ENCODE measurements around the gene CIB2. TPM values are rescaled to one million over a fixed set of nuclear protein-coding genes. Genes with fewer than 3 reads are reported as not detected.

The CIB2 gene
- total and polyA plus RNA-seq, 2 donors (not counting 1 experiment from before 2014, with no cell fraction given), result 0.97 to 3.2 TPM

GRCh38 chr15:78164010-78164409 lies 32.8 kb upstream of the CIB2 start:
- ATAC-seq (ENCODE audit: low read depth), result no peak
- Histone ChIP-seq H2AFZ (ENCODE audit: insufficient read depth, low read depth, low read length, poor library complexity, severe bottlenecking) (no peak overlapping the region), H3K36me3 (replicated peaks in 1 of 2; ENCODE audit: control extremely low read depth in 1 of 2, control insufficient read depth in 1 of 2, extremely low read depth in 1 of 2, insufficient read depth in 2 of 2, low read length in 1 of 2) (peaks cover 14 to 62% of the 10 kb centered on the region in 2 experiments), H3K27me3 (replicated peaks in 1 of 4; ENCODE audit: control extremely low read depth in 1 of 4, control insufficient read depth in 3 of 4, insufficient read depth in 4 of 4, low read length in 3 of 4) (no peaks in the 10 kb centered on the region), H3K4me3 (ENCODE audit: control extremely low read depth in 1 of 5, extremely low read depth in 1 of 5, insufficient read depth in 1 of 5, low read depth in 2 of 5, low read length in 4 of 5) (no peak overlapping the region), H3K27ac (ENCODE audit: low read length in 2 of 2) (no peak overlapping the region), H3K79me2 (ENCODE audit: control insufficient read depth, insufficient read depth, low read length) (peaks cover 16% of the 10 kb centered on the region), H3K4me2 (replicated peaks; ENCODE audit: low read depth, low read length, poor library complexity, severe bottlenecking) (no peak overlapping the region), H3K4me1 (ENCODE audit: control insufficient read depth in 2 of 2, insufficient read depth in 2 of 2, low read length in 2 of 2) (peaks cover 22 to 23% of the 10 kb centered on the region in 2 donors), H4K20me1 (ENCODE audit: control insufficient read depth, insufficient read depth, low read length, poor library complexity, severe bottlenecking) (no peaks in the 10 kb centered on the region), H3K9me3 (ENCODE audit: control extremely low read depth in 1 of 3, control insufficient read depth in 2 of 3, insufficient read depth in 1 of 3, low read length in 2 of 3) (no peaks in the 10 kb centered on the region), H3K9ac (ENCODE audit: low read length) (no peak overlapping the region)
- intact Hi-C loops (cut with micrococcal nuclease), result no loop called here
- no peak overlapping the region for H3K4me3 Mint-ChIP-seq
- peaks cover 22% of the 10 kb centered on the region for H3K4me1 Mint-ChIP-seq
- CTCF ChIA-PET, result interaction anchor here (0.7 to 1.0 kb wide), 2 partner anchors 8 to 32 kb away, joined by 3 to 7 read pairs; no protein-coding TSS in a partner anchor
- H3K9me3 Mint-ChIP-seq (ENCODE audit: insufficient read depth), result no peaks in the 10 kb centered on the region
- DNase-seq, result no peak
- H3K27ac Mint-ChIP-seq, result no peak overlapping the region
- POLR2A ChIA-PET, result no interaction called here
- WGBS (ENCODE audit: insufficient coverage), result no CpG with 5 or more reads among the region's 2 CpGs
- no peaks in the 10 kb centered on the region for H3K27me3 Mint-ChIP-seq
- TF ChIP-seq, protein P1, sequence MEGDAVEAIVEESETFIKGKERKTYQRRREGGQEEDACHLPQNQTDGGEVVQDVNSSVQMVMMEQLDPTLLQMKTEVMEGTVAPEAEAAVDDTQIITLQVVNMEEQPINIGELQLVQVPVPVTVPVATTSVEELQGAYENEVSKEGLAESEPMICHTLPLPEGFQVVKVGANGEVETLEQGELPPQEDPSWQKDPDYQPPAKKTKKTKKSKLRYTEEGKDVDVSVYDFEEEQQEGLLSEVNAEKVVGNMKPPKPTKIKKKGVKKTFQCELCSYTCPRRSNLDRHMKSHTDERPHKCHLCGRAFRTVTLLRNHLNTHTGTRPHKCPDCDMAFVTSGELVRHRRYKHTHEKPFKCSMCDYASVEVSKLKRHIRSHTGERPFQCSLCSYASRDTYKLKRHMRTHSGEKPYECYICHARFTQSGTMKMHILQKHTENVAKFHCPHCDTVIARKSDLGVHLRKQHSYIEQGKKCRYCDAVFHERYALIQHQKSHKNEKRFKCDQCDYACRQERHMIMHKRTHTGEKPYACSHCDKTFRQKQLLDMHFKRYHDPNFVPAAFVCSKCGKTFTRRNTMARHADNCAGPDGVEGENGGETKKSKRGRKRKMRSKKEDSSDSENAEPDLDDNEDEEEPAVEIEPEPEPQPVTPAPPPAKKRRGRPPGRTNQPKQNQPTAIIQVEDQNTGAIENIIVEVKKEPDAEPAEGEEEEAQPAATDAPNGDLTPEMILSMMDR (IDR thresholded peaks at IDR 0.05), result no peak
- TF ChIP-seq EZH2 (IDR thresholded peaks at IDR 0.05; ENCODE audit: borderline replicate concordance, insufficient read depth, low read depth, low read length, poor library complexity, severe bottlenecking), result no peak

- H3K27me3 Mint-ChIP-seq, result no peaks in the 10 kb centered on the region
- Histone ChIP-seq H3K79me2 (ENCODE audit: control insufficient read depth, insufficient read depth, low read length) (peaks cover 21% of the 10 kb centered on the region), H3K4me1 (ENCODE audit: control insufficient read depth in 2 of 2, insufficient read depth in 2 of 2, low read length in 2 of 2) (peaks cover 2 to 3% of the 10 kb centered on the region in 2 donors), H3K36me3 (replicated peaks in 1 of 2; ENCODE audit: control extremely low read depth in 1 of 2, control insufficient read depth in 1 of 2, extremely low read depth in 1 of 2, insufficient read depth in 2 of 2, low read length in 1 of 2) (peaks cover 14 to 66% of the 10 kb centered on the region in 2 experiments), H3K4me3 (ENCODE audit: control extremely low read depth in 1 of 5, extremely low read depth in 1 of 5, insufficient read depth in 1 of 5, low read depth in 2 of 5, low read length in 4 of 5) (no peak overlapping the region), H3K9me3 (ENCODE audit: control extremely low read depth in 1 of 3, control insufficient read depth in 2 of 3, insufficient read depth in 1 of 3, low read length in 2 of 3) (no peaks in the 10 kb centered on the region), H3K27me3 (replicated peaks in 1 of 4; ENCODE audit: control extremely low read depth in 1 of 4, control insufficient read depth in 3 of 4, insufficient read depth in 4 of 4, low read length in 3 of 4) (no peaks in the 10 kb centered on the region), H3K4me2 (replicated peaks; ENCODE audit: low read depth, low read length, poor library complexity, severe bottlenecking) (no peak overlapping the region), H3K27ac (ENCODE audit: low read length in 2 of 2) (no peak overlapping the region), H4K20me1 (ENCODE audit: control insufficient read depth, insufficient read depth, low read length, poor library complexity, severe bottlenecking) (no peaks in the 10 kb centered on the region), H2AFZ (ENCODE audit: insufficient read depth, low read depth, low read length, poor library complexity, severe bottlenecking) (no peak overlapping the region), H3K9ac (ENCODE audit: low read length) (no peak overlapping the region)
- DNase-seq (no peak), ATAC-seq (ENCODE audit: low read depth) (no peak)
- TF ChIP-seq, protein P1 (IDR thresholded peaks at IDR 0.05), result no peak
- no peak for TF ChIP-seq EZH2 (IDR thresholded peaks at IDR 0.05; ENCODE audit: borderline replicate concordance, insufficient read depth, low read depth, low read length, poor library complexity, severe bottlenecking)
- H3K27ac Mint-ChIP-seq, result no peak overlapping the region
- intact Hi-C loops (cut with micrococcal nuclease), result no loop called here
- CTCF ChIA-PET, result interaction anchor here (1.6 kb wide), 1 partner anchor 33 kb away, joined by 7 read pairs; no protein-coding TSS in a partner anchor
- no peak overlapping the region for H3K4me3 Mint-ChIP-seq
- 100% methylated on average over 13 of the region's 13 CpGs for WGBS (ENCODE audit: insufficient coverage)
- POLR2A ChIA-PET, result no interaction called here
- H3K9me3 Mint-ChIP-seq (ENCODE audit: insufficient read depth), result no peaks in the 10 kb centered on the region
- H3K4me1 Mint-ChIP-seq, result peaks cover 6% of the 10 kb centered on the region
Observed at GRCh38 chr15:78162038-78162437, 30.8 kb upstream of the CIB2 start.
